IPS-NIHi7 (cell line): ENCODE data around the gene GGTA1.
A peak's percentile ranks its signal among the peaks of the same experiment; 100 is the strongest.
"Not testable (repeated sequence)": the region's sequence is repeated elsewhere in the genome, so short reads cannot be mapped to it uniquely, and the experiment has no call there.

Source experiments
- DNase-seq: peaks from one replicate; pipeline ENCODE4 v3.0.0; 2012; ENCODE audit warnings: mixed read lengths; ENCODE audit errors: extremely low spot score

The GGTA1 gene

DNA sequence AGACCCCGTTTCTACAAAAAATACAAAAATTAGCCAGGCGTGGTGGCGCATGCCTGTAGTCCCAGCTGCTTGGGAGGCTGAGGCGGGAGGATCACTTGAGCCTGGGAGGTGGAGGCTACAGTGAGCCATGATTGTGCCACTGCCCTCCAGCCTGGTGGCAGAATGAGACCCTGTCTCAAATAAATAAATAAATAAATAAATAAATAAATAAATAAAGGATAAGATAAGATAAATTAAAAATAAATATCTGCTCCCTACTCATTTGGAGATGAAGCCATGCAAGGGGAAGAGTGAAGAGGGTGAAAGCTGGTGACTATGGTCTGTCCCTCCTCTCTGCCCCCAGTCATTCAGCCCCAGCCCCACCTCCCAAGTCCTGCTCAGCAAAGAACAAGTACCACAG, 41.2 kb downstream of the GGTA1 start:
- DNase-seq = not testable (repeated sequence)

DNA sequence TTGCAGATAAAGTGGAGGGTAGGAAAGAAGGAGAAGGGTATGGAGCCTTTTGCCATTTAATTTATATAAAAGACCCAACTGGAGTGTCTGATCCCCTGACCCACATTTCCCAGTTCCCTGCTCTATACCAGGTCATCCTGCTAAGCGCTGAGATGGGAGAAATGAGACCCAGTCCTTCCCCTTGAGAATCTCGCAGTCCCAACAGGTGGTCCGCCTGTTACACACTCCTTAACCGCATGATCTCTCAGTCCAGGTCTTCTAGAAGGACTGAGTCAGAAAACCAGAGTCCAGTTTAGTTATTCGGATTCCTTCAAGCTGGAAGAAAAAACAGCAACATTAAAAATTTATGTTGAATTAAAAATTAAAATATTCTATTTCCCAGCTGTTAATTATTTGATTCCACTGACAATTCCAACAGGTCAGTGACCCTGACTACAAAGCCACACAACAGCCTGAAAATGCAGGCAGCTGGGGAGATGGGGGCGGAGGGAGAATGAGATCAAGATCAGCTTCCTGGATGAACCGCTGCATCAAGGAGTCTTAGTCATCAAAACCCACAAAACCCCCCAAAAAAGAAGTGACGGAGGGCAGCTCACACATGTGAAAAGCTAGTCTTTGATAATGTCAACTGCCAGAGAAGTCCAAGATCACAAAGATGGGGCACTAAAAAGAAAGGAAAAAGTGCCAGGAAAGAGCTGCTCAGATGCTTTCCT, 44.0 kb downstream of the GGTA1 start:
- DNase-seq = no peak

DNA sequence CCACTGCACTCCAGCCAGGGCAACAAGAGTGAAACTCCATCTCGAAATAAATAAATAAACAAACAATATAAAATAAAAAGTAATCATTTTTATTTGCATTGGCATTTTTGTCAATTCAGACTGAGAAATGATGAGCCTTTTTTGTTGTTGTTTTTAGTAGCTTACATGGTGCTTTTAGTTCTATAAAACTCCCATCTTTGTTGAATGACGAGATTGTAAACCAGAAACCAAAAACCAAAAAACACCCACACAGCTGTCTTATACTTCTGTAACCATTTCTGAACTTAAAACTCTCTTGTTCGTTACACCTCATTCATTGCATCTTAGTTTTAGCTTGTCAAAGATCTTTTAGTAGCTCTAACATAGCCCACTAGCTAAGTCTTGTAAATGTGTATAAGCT, 44.7 kb downstream of the GGTA1 start:
- no peak for DNase-seq

DNA sequence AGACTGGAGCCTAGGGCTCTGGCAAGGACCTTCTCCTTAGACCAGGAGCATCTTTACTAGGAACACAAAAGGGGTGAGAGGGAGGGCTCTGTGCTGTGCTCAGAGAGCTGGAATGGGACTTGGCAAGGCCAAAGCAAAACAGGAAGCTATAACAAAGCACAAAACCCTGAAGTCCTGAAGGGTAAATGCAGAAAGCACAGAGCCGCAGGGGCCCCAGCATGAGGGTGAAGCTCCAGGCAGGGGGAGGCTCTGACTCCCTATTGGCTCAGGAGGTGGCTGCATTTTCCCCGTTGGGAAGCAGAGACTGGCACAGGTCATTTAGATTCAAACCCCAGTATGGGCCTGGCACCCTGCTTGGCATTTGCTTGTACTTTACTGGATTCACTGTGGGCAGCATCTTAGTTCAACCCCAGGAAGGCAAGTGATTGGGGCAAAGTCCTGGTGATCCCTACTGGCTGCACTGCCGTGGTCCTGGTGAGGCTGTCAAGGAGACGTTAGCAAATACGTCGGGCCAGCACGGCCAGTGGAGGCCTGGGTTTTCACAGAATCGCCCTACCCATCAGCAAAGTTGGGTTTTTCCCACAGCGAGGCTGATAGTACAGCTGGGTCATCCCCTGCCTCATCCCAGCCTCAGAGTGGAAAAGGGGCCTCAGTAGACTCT, 46.3 kb downstream of the GGTA1 start:
- DNase-seq = peak; percentile 31

DNA sequence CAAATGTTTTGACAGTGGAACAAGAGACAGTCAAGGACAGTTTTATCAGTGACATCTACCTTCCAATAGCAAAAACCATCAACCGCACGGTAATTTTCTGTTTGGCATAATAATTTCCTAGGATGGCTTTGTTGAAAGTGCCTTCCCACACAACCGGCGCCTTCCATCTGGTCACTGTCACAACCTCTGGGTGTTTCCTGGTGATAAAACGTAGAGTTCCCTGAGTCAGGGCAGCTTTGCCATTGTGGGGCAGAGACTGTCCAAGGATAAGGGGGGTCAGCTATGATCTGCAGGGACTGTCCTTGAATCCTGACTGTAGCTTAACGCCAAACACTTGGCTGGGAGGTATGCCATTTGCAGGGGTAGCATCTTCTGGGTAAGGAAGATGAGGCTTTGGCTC, 47.6 kb downstream of the GGTA1 start:
- no peak for DNase-seq

DNA sequence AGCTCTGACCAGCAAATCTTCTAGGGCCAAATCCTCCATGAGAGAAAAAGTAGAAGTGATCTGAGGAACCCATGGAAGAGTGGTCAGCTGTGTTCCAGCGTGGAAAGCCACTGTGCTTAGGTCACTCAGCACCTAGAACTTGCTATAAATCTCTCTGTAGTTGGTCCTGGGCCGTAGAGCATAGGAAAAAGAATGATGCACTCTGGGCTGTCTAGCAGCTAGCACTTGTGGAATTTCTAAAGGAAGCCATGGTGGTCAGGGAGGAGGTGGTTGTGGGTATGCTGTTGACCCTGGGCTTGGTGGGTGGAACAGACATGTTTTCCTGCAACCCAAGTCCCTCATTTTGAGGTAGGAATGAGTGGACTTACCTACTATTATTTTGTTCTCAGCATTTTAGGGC, 48.1 kb downstream of the GGTA1 start:
- DNase-seq = no peak

DNA sequence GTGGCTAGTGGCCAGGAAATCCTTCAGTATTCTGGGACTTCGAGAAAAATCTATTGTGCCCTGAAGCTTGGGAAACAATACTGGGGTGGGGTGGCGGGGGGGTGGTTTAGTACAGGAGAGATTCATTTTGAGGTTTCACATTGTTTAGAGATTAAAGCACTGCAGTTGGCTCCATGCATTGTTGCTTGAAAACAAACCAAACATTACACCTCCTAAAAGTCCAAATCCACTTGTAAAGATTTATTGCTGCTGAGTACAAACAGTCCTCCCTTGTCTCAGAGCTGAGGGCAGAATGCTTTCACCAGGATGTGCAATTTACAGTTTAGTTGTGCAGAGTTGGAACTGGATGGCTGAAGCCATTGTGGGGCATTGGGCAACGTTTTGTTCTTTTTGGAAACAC, 49.4 kb downstream of the GGTA1 start:
- DNase-seq = no peak

DNA sequence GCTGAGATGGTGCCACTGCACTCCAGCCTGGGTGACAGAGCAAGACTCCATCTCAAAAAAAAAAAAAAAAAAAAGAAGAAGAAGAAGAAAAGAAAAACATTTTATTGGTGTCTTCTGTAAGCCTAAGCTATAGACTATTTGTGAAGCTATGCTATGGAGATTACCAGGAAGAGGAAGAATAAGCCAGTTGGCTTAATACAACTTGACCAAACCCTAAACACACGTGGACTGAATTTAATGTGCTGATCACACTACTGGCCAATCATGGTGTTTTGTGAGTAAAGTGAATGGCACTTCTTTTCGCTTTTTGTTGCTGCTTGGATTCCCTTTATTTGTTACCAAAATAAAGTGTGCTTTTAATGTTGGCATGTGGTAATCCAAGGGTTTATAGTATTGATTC, 49.9 kb downstream of the GGTA1 start:
- no peak for DNase-seq

DNA sequence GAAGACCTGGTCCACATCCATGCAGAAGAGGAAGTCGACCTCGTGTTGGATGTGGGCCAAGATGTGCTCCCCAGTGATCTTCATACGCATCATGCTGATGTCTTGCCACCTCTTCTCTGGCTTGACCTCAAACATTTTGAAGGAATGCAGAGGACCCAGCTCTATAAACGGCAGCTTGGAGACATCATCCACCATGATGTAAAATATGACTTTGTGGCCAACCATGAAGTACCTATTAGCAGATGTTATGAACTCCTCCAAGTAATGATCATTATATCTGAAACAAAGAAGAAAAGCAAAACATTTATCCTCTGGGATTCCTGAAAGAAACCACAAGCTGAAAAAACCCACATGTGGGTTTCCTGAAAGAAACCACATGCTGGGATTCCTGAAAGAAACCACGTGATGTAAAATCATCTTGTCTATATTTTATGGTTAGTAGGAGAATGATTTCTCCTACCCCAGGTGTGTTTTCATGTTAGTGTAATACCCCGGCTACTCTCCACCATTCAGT, 52.3 kb downstream of the GGTA1 start:
- DNase-seq = no peak

DNA sequence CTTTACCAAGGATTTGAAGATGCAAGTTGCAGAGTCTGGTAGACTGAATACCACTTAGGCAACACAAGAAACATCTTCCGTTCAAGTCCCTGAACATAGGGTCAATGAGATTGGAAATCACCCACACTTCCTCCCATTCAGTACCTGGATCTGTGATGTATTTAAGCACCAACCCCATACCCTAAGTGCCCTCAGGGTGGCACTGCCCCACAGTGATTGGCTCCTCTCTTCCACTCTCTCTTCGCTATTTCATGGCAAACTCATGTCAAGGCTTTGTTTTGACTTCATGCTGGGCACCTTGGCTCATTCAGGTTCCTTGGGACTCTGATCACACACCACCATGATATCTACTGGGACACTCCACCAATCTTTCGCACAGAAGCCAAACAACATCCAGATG, 53.7 kb downstream of the GGTA1 start:
- peak; percentile 47 for DNase-seq

DNA sequence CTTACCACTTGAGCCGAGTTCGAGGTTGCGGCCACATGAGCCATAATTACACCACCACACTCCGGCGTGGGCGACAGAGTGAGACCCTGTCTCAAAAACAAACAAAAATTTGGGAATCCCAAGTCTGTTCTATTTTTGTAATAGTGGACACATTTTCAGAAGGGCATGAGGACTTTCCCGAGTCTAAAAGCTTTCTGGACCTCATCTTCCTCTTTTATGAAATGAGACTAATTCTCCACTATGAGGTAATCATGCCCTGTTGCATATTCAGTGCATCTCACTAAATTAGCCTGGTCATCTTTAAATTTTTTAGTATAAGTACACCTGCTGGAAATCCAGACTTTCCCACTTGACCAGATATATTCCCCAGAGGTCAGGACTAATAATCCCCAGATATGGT, 55.7 kb downstream of the GGTA1 start:
- no peak for DNase-seq

DNA sequence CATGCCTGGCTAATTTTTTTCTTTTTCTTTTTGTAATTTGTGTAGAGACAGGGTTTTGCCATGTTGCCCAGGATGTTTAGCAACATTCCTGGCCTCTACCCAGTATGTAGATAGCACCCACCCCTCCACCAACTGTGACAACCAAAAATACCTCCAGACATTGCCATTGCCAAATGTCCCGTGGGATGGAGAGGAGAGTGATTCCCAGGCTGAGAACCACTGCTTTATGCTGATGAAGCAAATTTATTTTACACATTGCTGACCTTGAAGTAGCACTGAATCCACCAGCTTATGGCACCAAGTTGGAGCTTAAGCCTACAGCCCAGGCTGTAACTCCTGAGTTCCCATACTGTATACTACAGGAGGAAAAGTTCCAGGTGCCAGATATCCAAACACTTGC, 58.5 kb downstream of the GGTA1 start:
- DNase-seq = no peak

DNA sequence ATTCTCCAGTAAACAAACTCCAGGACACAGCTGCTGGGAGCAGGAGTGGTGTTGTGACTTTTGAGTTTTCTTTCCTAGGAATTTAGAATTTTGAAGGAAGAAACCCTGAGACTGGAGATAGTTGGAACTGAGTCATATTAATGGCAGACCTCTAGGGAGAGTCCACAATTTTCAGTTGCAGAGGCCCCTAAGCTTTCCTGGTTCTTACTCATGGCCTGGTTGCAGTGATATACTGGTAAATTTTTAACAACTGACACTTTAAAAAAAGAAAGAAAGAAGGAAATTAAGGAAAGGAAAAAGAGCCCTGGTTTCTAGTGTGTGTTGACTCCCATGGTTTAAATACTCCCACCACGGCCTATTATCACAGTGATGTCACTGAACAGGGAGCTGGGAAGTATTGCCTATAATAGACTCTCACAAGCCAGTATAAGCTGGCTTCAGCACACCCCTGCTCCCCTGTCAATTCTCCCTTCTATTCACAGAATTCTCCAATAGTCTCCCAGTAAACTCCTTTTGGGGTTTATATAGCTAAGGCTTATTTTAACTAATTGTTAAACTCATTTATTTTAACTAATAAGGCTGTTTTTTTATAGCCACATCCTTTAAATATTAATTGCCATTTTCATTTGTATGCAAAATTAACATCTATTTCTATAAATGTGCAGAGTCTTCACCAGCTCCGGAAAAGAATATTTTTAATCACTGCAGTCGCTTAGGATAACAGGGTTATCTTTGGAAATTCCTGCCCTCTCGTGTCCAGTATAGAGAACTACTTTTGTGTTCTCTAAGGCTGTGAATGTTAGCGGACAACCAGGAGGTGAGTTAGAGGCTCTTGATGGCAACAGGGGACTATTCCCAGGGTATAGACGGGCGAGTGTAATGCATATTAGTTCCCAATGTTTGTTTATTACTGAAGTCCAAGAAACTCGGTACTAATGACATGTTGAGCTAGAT, 59.7 kb downstream of the GGTA1 start:
- DNase-seq = peak; percentile 48

DNA sequence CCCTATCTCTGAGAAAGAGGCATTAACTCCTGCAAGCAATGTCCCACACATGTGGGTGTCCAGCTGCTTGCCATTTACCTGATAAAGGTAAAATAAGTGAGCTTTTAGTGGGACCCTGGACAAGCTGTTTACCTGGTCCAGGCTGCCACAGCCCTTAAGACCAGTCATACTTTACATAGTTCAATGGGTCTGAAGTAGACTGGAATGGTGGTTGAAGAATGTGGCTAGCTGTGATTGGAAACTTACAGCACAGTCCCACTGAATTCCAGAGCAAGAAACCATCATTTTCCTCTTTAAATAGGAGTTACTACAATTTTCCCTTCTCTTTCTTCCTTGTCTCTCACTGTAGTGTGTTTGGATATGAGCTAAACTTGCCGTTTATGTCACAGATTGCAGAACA, 60.6 kb downstream of the GGTA1 start:
- DNase-seq = no peak

DNA sequence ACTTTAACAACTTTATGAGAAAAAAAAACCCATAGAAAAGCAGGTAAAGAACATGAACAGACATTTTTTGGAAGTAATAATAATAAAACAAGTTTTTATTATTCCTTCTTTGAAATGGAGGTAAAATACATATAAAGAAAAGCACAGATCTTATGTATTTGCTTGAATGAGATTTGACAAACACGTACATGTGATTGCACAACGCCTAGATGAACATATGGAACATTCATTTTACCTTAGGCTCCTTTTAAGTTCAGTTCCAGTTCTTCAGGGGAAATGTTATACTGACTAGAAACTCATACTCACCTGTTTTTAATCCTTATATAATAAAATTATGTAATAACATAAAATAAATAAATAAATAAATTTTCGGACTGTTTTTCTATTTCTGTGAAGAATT, 61.8 kb downstream of the GGTA1 start:
- no peak for DNase-seq

DNA sequence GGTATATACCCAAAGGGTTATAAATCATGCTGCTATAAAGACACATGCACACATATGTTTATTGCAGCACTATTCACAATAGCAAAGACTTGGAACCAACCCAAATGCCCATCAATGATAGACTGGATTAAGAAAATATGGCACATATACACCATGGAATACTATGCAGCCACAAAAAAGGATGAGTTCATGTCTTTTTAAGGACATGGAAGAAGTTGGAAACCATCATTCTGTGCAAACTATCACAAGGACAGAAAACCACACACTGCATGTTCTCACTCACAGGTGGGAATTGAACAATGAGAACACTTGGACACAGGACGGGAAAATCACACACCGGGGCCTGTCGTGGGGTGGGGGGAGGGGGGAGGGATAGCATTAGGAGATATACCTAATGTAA, 62.6 kb downstream of the GGTA1 start:
- DNase-seq = not testable (repeated sequence)

DNA sequence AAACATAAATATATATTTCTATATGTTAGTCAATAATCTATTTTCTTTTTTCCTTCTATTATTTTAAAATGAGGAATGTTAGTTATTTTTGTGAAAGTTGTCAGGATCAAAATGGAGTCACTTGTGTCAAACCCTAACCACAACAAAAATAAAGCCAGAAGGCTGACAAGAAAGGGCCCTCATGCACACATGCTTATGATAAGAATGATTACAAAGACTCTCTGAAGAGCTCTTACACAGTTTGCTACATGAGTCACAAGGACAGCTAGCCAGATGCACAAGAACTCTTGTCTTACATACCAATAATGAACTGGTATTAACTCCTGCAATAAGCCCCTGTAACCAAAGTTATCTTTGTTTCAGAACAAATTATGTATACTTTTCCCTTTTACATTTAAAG, 64.7 kb downstream of the GGTA1 start:
- DNase-seq = no peak

DNA sequence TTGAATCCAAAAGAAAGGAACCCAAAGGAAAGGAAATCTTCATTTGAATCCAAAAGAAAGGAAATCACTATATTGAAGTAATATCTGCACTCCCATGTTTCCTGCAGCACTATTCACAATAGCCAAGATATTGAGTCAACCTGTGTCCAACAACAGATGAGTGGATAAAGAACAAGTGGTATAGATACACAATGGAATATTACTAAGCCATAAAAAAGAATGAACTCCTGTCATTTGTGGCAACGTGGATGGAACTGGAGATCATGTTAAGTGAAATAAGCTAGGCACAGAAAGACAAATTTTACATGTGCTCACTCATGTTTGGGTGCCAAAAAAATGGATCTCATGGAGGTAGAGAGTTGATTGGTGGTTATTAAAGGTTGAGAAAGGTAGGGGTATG, 71.7 kb downstream of the GGTA1 start:
- DNase-seq = no peak

DNA sequence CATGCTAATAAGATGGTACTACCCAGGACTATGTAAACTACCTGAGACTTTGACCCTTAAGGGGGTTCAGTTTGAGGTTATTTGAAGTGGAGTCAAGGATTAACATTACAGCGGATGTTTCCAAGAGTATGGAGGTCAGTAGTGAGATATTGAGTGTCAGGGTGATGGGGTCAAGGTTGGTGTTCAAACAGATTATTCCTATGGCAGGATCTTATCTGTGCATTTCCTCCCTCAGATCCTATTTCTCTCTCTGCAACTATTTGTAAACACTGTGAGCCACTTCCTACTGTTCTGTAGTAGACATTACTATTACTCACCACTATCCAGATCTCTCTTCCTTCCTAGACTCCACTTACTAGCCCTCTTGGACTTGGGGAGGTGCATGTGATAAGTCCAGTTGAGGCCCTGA, 75.6 kb downstream of the GGTA1 start:
- no peak for DNase-seq

DNA sequence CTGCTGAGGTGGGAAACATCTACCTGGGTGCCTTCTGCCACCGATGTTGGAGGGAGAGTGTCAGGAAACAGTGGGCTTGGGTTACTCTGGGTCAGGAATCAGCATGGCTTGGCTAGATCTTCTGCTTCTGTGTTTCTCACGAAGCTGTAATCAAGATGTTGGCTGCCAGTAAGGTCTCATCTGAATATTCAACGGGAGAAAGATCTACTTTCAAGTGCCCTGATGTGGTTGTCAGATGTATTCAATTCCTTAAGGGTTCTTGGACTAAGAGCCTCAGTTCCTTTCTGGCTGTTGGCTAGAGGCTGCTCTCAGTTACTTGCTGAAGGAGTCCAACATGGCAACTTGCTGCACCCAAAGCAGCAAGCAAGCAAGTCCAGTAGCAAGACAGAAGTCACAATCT, 87.7 kb downstream of the GGTA1 start:
- DNase-seq = no peak

DNA sequence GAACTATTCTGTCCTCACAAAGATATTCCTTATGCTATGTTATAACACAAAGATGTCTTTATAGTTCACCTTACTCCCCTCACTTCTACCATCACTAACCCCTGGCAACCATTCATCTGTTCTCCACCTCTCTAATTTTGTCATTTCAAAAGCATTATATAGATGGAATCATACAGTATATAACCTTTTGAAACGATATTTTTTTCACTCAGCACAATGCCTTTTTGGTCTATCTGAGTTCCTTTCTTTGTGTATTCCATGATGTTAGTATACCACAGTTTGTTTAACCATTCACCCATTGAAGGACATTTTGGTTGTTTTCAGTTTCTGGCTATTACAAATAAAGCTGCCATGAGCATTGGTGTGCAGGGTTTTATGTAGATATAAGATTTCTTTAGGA, 93.7 kb downstream of the GGTA1 start:
- DNase-seq = no peak
